Measurements from ENCODE around the gene TM9SF4.

Gene TM9SF4

DNA sequence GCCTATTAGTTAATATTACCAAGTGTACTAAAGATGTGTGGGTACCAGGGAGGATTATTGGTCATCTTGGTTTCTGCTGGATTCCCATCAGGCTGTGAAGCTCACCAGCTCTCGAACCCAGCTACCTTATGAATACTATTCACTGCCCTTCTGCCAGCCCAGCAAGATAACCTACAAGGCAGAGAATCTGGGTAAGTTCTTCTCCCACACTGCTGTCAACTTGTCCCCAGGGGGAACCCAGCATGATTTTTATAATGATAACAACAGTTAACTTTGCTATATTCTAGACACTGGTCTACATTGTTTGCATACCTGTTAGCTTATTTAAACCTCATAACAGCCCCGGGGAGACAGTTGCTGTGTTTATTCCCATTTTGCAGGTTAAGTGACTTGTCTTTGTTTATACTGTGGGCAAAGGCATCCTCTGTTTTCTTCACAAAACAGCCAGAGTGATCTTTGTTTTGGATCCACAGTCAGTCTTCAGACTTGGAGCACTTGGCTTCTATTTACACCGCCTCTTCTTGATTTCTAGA lies 26.5 kb downstream of the TM9SF4 start:
- H3K36me3 ChIP-seq (ENCODE audit: control insufficient read depth in 2 of 2, insufficient read depth in 1 of 2, low read length in 2 of 2): peaks cover 6 to 70% of the 10 kb centered on the region in 2 experiments; a peak in 2 of 3 replicates
- H3K27ac ChIP-seq (ENCODE audit: extremely low read depth, low read depth, low read length): no peak overlapping the region
- ChIA-PET CTCF (no interaction called here), POLR2A (no interaction called here)
- H3K4me1 ChIP-seq (ENCODE audit: control insufficient read depth, insufficient read depth, low read length): no peaks in the 10 kb centered on the region
- TF ChIP-seq ZSCAN30 (tag by site-specific recombination; IDR thresholded peaks at IDR 0.05) (no peak), ZNF362 (tag by site-specific recombination; IDR thresholded peaks at IDR 0.05) (no peak)
- H3K9me3 ChIP-seq (ENCODE audit: control insufficient read depth, insufficient read depth, low read depth, low read length): no peaks in the 10 kb centered on the region
- no peak overlapping the region for H3K4me3 ChIP-seq (ENCODE audit: low read depth, low read length)

- TF ChIP-seq ZNF664 (tag by site-specific recombination; IDR thresholded peaks at IDR 0.05) (no peak), HOXC10 (CRISPR knock-in tag; IDR thresholded peaks at IDR 0.05) (no peak), ZNF18 (tag by site-specific recombination; IDR thresholded peaks at IDR 0.05) (no peak), ZFP37 (tag by site-specific recombination; IDR thresholded peaks at IDR 0.05) (no peak), BCL11A (tag by site-specific recombination; IDR thresholded peaks at IDR 0.05; ENCODE audit: low read depth) (no peak), ZNF707 (tag by site-specific recombination; IDR thresholded peaks at IDR 0.05) (no peak), KLF10 (tag by site-specific recombination; IDR thresholded peaks at IDR 0.05) (no peak), BCL11B (tag by site-specific recombination; IDR thresholded peaks at IDR 0.05; ENCODE audit: low read depth) (no peak), SALL2 (tag by site-specific recombination; IDR thresholded peaks at IDR 0.05; ENCODE audit: borderline replicate concordance) (no peak), PRDM6 (tag by site-specific recombination; IDR thresholded peaks at IDR 0.05) (no peak), SP3 (tag by site-specific recombination; IDR thresholded peaks at IDR 0.05) (no peak), ZBTB11 (tag by site-specific recombination; conservative IDR thresholded peaks at IDR 0.05; ENCODE audit: low read depth) (no peak), ZBTB7A (tag by site-specific recombination; IDR thresholded peaks at IDR 0.05; ENCODE audit: low read depth) (no peak)
- TF ChIP-seq, protein P1, sequence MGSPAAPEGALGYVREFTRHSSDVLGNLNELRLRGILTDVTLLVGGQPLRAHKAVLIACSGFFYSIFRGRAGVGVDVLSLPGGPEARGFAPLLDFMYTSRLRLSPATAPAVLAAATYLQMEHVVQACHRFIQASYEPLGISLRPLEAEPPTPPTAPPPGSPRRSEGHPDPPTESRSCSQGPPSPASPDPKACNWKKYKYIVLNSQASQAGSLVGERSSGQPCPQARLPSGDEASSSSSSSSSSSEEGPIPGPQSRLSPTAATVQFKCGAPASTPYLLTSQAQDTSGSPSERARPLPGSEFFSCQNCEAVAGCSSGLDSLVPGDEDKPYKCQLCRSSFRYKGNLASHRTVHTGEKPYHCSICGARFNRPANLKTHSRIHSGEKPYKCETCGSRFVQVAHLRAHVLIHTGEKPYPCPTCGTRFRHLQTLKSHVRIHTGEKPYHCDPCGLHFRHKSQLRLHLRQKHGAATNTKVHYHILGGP (tag by site-specific recombination; IDR thresholded peaks at IDR 0.05): no peak
- TF ChIP-seq, protein P2, sequence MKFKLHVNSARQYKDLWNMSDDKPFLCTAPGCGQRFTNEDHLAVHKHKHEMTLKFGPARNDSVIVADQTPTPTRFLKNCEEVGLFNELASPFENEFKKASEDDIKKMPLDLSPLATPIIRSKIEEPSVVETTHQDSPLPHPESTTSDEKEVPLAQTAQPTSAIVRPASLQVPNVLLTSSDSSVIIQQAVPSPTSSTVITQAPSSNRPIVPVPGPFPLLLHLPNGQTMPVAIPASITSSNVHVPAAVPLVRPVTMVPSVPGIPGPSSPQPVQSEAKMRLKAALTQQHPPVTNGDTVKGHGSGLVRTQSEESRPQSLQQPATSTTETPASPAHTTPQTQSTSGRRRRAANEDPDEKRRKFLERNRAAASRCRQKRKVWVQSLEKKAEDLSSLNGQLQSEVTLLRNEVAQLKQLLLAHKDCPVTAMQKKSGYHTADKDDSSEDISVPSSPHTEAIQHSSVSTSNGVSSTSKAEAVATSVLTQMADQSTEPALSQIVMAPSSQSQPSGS (tag by site-specific recombination; IDR thresholded peaks at IDR 0.05; ENCODE audit: low read depth): no peak
- TF ChIP-seq, protein P3, sequence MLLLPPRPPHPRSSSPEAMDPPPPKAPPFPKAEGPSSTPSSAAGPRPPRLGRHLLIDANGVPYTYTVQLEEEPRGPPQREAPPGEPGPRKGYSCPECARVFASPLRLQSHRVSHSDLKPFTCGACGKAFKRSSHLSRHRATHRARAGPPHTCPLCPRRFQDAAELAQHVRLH (tag by site-specific recombination; IDR thresholded peaks at IDR 0.05): no peak
- H3K36me3 ChIP-seq (ENCODE audit: control insufficient read depth in 2 of 2, insufficient read depth in 1 of 2, low read length in 2 of 2): peaks cover 8 to 88% of the 10 kb centered on the region in 2 experiments; a peak in 2 of 3 replicates
- CTCF ChIA-PET: no interaction called here
Measured at GRCh38 chr20:32138921-32139320, 29.4 kb downstream of the TM9SF4 start.

More at GRCh38 chr20:32138921-32139320, 29.4 kb downstream of the TM9SF4 start:
- H3K27ac ChIP-seq (ENCODE audit: extremely low read depth, low read depth, low read length): no peak overlapping the region
- no peak overlapping the region for H3K4me3 ChIP-seq (ENCODE audit: low read depth, low read length)
- POLR2A ChIA-PET: no interaction called here
- no peaks in the 10 kb centered on the region for H3K9me3 ChIP-seq (ENCODE audit: control insufficient read depth, insufficient read depth, low read depth, low read length)
- no peaks in the 10 kb centered on the region for H3K4me1 ChIP-seq (ENCODE audit: control insufficient read depth, insufficient read depth, low read length)
